DOHH2 (cell line): ENCODE data around the gene RFC5.
"Not testable (repeated sequence)": the region's sequence is repeated elsewhere in the genome, so short reads cannot be mapped to it uniquely, and the experiment has no call there.

Source experiments
- H3F3A ChIP-seq: fragments of 200-600 bp; sonication (generic), shearing (Covaris generic); 2 replicates; pipeline ENCODE4 v1.6.0; 2016; ENCODE audit warnings: antibody characterized with exemption, mild to moderate bottlenecking; ENCODE audit not compliant: control insufficient read depth, insufficient read depth
- H3K27ac ChIP-seq: fragments of 200-600 bp; sonication (generic); 2 replicates; pipeline ENCODE4 v1.5.1; 2014; ENCODE audit warnings: low read depth, mild to moderate bottlenecking, low read length, moderate library complexity
- H3K27me3 ChIP-seq: fragments of 200-600 bp; sonication (generic); 2 replicates; pipeline ENCODE4 v1.6.1; 2014; ENCODE audit warnings: mild to moderate bottlenecking, low read length, mixed read lengths; ENCODE audit not compliant: control insufficient read depth
- H3K36me3 ChIP-seq: fragments of 200-600 bp; sonication (generic); 2 replicates; pipeline ENCODE4 v1.6.1; 2014; ENCODE audit warnings: mild to moderate bottlenecking, low read length, moderate library complexity, mixed read lengths; ENCODE audit not compliant: control insufficient read depth
- H3K4me1 ChIP-seq: fragments of 200-600 bp; sonication (generic); 2 replicates; pipeline ENCODE4 v1.6.1; 2014; ENCODE audit warnings: mild to moderate bottlenecking, low read length, mixed read lengths; ENCODE audit not compliant: control insufficient read depth
- H3K4me2 ChIP-seq: fragments of 200-600 bp; sonication (generic); 2 replicates; pipeline ENCODE4 v1.6.0; 2014; ENCODE audit warnings: mild to moderate bottlenecking, low read length, moderate library complexity
- H3K4me3 ChIP-seq: fragments of 200-600 bp; sonication (generic); 2 replicates; pipeline ENCODE4 v1.5.1; 2014; ENCODE audit warnings: mild to moderate bottlenecking, low read length, mixed read lengths
- H3K79me2 ChIP-seq: fragments of 200-600 bp; sonication (generic); 2 replicates; pipeline ENCODE4 v1.6.1; 2014; ENCODE audit warnings: mild to moderate bottlenecking, low read length, mixed read lengths; ENCODE audit not compliant: control insufficient read depth
- H3K9me2 ChIP-seq: fragments of 200-600 bp; sonication (generic); replicated peaks from 2 replicates; pipeline ENCODE4 v1.6.1; 2014; ENCODE audit warnings: mild to moderate bottlenecking, low read length, mixed read lengths; ENCODE audit not compliant: control insufficient read depth
- H3K9me3 ChIP-seq: fragments of 200-600 bp; sonication (generic); 2 replicates; pipeline ENCODE4 v1.6.1; 2014; ENCODE audit warnings: antibody characterized with exemption, low read length, mixed read lengths; ENCODE audit not compliant: control insufficient read depth, insufficient read depth
- H4K20me1 ChIP-seq: fragments of 200-600 bp; sonication (generic); 2 replicates; pipeline ENCODE4 v1.6.0; 2014; ENCODE audit warnings: low read depth, mild to moderate bottlenecking, antibody characterized with exemption, low read length, moderate library complexity; ENCODE audit not compliant: control insufficient read depth, insufficient read depth
- CTCF ChIP-seq: fragments of 200-600 bp; sonication (generic); IDR thresholded peaks from one replicate; pipeline ENCODE4 v1.5.1; 2014; ENCODE audit warnings: antibody characterized with exemption, mild to moderate bottlenecking, low read depth, low read length; ENCODE audit not compliant: poor library complexity, severe bottlenecking
- EZH2phosphoT487 ChIP-seq: fragments of 200-600 bp; sonication (generic); IDR thresholded peaks from 2 replicates; pipeline ENCODE4 v1.6.1; 2017; ENCODE audit warnings: borderline replicate concordance, mild to moderate bottlenecking, antibody characterized with exemption, low read length, moderate library complexity, mixed read lengths

The RFC5 gene

GRCh38 chr12:117986705-117987469 lies 29.6 kb upstream of the RFC5 start:
- Histone ChIP-seq H4K20me1 (no peaks in the 10 kb centered on the region), H3K79me2 (no peaks in the 10 kb centered on the region), H3K27ac (no peak overlapping the region), H3K9me2 (no peaks in the 10 kb centered on the region), H3K27me3 (peaks cover 9% of the 10 kb centered on the region), H3F3A (no peaks in the 10 kb centered on the region), H3K36me3 (no peaks in the 10 kb centered on the region), H3K4me3 (no peak overlapping the region), H3K4me2 (no peak overlapping the region), H3K9me3 (no peaks in the 10 kb centered on the region), H3K4me1 (no peaks in the 10 kb centered on the region)
- TF ChIP-seq CTCF (no peak), EZH2phosphoT487 (no peak)

GRCh38 chr12:117994551-117995438 lies 21.7 kb upstream of the RFC5 start:
- H3K4me1 ChIP-seq: no peaks in the 10 kb centered on the region
- no peaks in the 10 kb centered on the region for H3K79me2 ChIP-seq
- no peaks in the 10 kb centered on the region for H3K36me3 ChIP-seq
- no peaks in the 10 kb centered on the region for H4K20me1 ChIP-seq
- no peak overlapping the region for H3K27ac ChIP-seq
- H3K27me3 ChIP-seq: peaks cover 12% of the 10 kb centered on the region; the same call in 1 of the 2 replicates
- H3K9me3 ChIP-seq: no peaks in the 10 kb centered on the region
- no peak overlapping the region for H3K4me3 ChIP-seq
- TF ChIP-seq CTCF (no peak), EZH2phosphoT487 (no peak)
- no peaks in the 10 kb centered on the region for H3F3A ChIP-seq
- no peak overlapping the region for H3K4me2 ChIP-seq
- H3K9me2 ChIP-seq: no peaks in the 10 kb centered on the region

GRCh38 chr12:117998719-117999118 lies 17.8 kb upstream of the RFC5 start:
- Histone ChIP-seq H3K9me3 (no peaks in the 10 kb centered on the region), H3K27me3 (peaks cover 10% of the 10 kb centered on the region; the same call in 1 of the 2 replicates), H3K4me2 (no peak overlapping the region), H3K27ac (no peak overlapping the region), H3F3A (no peaks in the 10 kb centered on the region), H3K4me1 (no peaks in the 10 kb centered on the region), H3K4me3 (no peak overlapping the region), H3K79me2 (no peaks in the 10 kb centered on the region), H4K20me1 (no peaks in the 10 kb centered on the region), H3K36me3 (no peaks in the 10 kb centered on the region), H3K9me2 (no peaks in the 10 kb centered on the region)
- TF ChIP-seq EZH2phosphoT487 (no peak), CTCF (no peak)

- not testable (repeated sequence) for H3K36me3 ChIP-seq, H3K9me3 ChIP-seq, H3K4me2 ChIP-seq, H3F3A ChIP-seq, H3K79me2 ChIP-seq, H3K4me1 ChIP-seq, H3K9me2 ChIP-seq, H3K4me3 ChIP-seq, H4K20me1 ChIP-seq, H3K27me3 ChIP-seq, H3K27ac ChIP-seq
Measured at GRCh38 chr12:117999806-118000205, 16.7 kb upstream of the RFC5 start.
